ENCODE data around the gene VBP1.

DNA sequence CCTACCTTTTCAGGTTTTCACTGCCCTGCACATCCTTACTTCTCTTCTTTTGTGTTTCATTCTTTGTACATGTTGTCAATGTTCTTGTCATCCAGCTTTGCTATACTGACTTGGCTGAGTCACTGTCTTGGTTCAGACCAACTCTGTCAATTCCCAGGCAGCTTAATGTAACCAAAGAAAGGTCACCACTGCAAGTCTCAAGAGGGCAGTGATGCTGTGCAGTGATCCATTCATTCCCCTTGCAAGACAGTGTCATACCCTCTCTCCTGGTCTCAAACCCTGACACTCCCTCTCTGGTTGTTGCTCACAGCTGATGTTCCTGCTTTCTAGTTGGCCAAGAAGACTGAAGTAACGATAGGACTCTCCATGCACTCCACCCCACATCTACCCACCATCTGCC, 30.5 kb downstream of the VBP1 start:
- no peak for TF ChIP-seq POLR2A (IDR thresholded peaks at IDR 0.05; ENCODE audit: low read depth, low read length)
- no peak for TF ChIP-seq POLR2AphosphoS5 (IDR thresholded peaks at IDR 0.05; ENCODE audit: low read depth, low read length)
- TF ChIP-seq POU2F2 (IDR thresholded peaks at IDR 0.05; ENCODE audit: low read depth, low read length): no peak
- TF ChIP-seq PAX5 (IDR thresholded peaks at IDR 0.05; ENCODE audit: insufficient read depth, low read length, severe bottlenecking): no peak
- TF ChIP-seq TAF1 (IDR thresholded peaks at IDR 0.05; ENCODE audit: low read depth, low read length): no peak
